C1 segment of cervical spinal cord (tissue), 14 donors: Measurements from ENCODE around the gene FAM120A.

ENCODE experiments used
- DNase-seq, 14 donors: peaks; one replicate each; lab custom pipeline; 2025; lab: John Stamatoyannopoulos, UW

The FAM120A gene

GRCh38 chr9:93440896-93441580, 10.4 kb upstream of the FAM120A start:
- DNase-seq: no peak

- DNase-seq: no peak
Observed at GRCh38 chr9:93446073-93446472, 5.4 kb upstream of the FAM120A start.

- DNase-seq: no peak
Observed at GRCh38 chr9:93447655-93448054, 3.8 kb upstream of the FAM120A start.

- DNase-seq: peak in 11 of 14 donors; percentile 47 to 79 (median 61)
Observed at GRCh38 chr9:93451849-93452709, 594 bp downstream of the FAM120A start.

GRCh38 chr9:93452710-93453046, 1.2 kb downstream of the FAM120A start:
- peak in 9 of 14 donors; percentile 31 to 65 (median 51) for DNase-seq

- DNase-seq: peak; percentile 53 to 94 (median 90)
Observed at GRCh38 chr9:93453047-93453914, 1.8 kb downstream of the FAM120A start, which contains the start of gene FAM120AOS. TSS of gene FAM120AOS (minus strand) at chr9:93453581. CDS start at chr9:93452709, 872 bp downstream.

- no peak for DNase-seq
Observed at GRCh38 chr9:93456022-93456421, 4.5 kb downstream of the FAM120A start.

- DNase-seq: no peak
Observed at GRCh38 chr9:93456504-93456903, 5.0 kb downstream of the FAM120A start.

- no peak for DNase-seq
Observed at GRCh38 chr9:93457006-93457405, 5.5 kb downstream of the FAM120A start.

GRCh38 chr9:93458712-93459111, 7.2 kb downstream of the FAM120A start:
- no peak for DNase-seq

GRCh38 chr9:93459432-93459847, 8.0 kb downstream of the FAM120A start:
- DNase-seq: no peak

GRCh38 chr9:93460689-93461413, 9.4 kb downstream of the FAM120A start:
- DNase-seq: no peak

GRCh38 chr9:93461414-93461743, 9.9 kb downstream of the FAM120A start:
- no peak for DNase-seq

GRCh38 chr9:93461821-93462220, 10.3 kb downstream of the FAM120A start:
- no peak for DNase-seq

GRCh38 chr9:93463638-93464248, 12.3 kb downstream of the FAM120A start:
- DNase-seq: no peak

GRCh38 chr9:93464395-93464794, 12.9 kb downstream of the FAM120A start:
- DNase-seq: peak in 1 of 14 donors; percentile 3

GRCh38 chr9:93464876-93465275, 13.4 kb downstream of the FAM120A start:
- no peak for DNase-seq

GRCh38 chr9:93465855-93466254, 14.4 kb downstream of the FAM120A start:
- no peak for DNase-seq

GRCh38 chr9:93466416-93467061, 15.1 kb downstream of the FAM120A start:
- DNase-seq: no peak

GRCh38 chr9:93467062-93467416, 15.6 kb downstream of the FAM120A start:
- no peak for DNase-seq
